K562 (cell line): Measurements from ENCODE around the gene SEMA4F. TPM values are rescaled to one million over a fixed set of nuclear protein-coding genes. Genes with fewer than 3 reads are reported as not detected.
A peak's percentile ranks its signal among the peaks of the same experiment; 100 is the strongest.

Experiments used
- BCOR ChIP-seq: fragments of 450-650 bp; IDR thresholded peaks from 2 replicates; pipeline ENCODE4 v1.6.1; 2016
- CC2D1A ChIP-seq: fragments of 450-650 bp; IDR thresholded peaks from 2 replicates; pipeline ENCODE4 v1.6.1; 2017; ENCODE audit warnings: mild to moderate bottlenecking
- CTBP1 ChIP-seq: fragments of 450-650 bp; IDR thresholded peaks from 2 replicates; pipeline ENCODE4 v1.6.1; 2016; ENCODE audit warnings: borderline replicate concordance
- EZH2 ChIP-seq: IDR thresholded peaks from 2 replicates; pipeline ENCODE4 v1.6.1; 2012; ENCODE audit warnings: low read depth, mild to moderate bottlenecking, inconsistent platforms, low read length, borderline replicate concordance
- NRF1 ChIP-seq, 2 experiments: fragments of 450-650 bp; IDR thresholded peaks in 1 of 2; conservative IDR thresholded peaks in 1 of 2; 2 replicates each; pipeline ENCODE4 v1.6.1; 2014; ENCODE audit warnings: mild to moderate bottlenecking in 2 of 2
- OTX1 ChIP-seq: fragments of 450-650 bp; formaldehyde crosslinking; IDR thresholded peaks from 2 replicates; pipeline ENCODE4 v1.4.0; 2022; ENCODE audit warnings: mild to moderate bottlenecking
- RB1 ChIP-seq: fragments of 450-650 bp; IDR thresholded peaks from 2 replicates; pipeline ENCODE4 v1.6.1; 2017; ENCODE audit warnings: low read depth, mild to moderate bottlenecking
- RBM14 ChIP-seq: fragments of 200-400 bp; formaldehyde crosslinking; IDR thresholded peaks from 2 replicates; pipeline ENCODE4 v1.6.1; 2018; ENCODE audit warnings: low read depth, mild to moderate bottlenecking, low read length, moderate library complexity, borderline replicate concordance; ENCODE audit not compliant: insufficient read depth
- polyA plus RNA-seq, 8 experiments: library from polyadenylated mRNA; depleted of rRNA in 4 of 8; stranded (reverse) in 5 of 8; unstranded in 3 of 8; fragments of >200 nt; fragmentation: Nextera tagmentation in 2 of 8; fragmentation: Illumina TruSeq in 1 of 8; extraction: Ambion mirVana in 2 of 8; extraction: Trizol in 1 of 8; gene quantifications; 2 replicates each; pipeline versions ENCODE4 v1.2.1 to v1.2.3, GENCODE V29; 2011 to 2014; ENCODE audit warnings: inconsistent platforms in 1 of 8, missing spikeins in 1 of 8
- total RNA-seq, 7 experiments: library from RNA; depleted of rRNA in 6 of 7; stranded (reverse); fragments of >200 nt in 6 of 7; fragmentation: Illumina TruSeq in 2 of 7; extraction: Trizol in 2 of 7; gene quantifications; 2 replicates each; pipeline versions ENCODE4 v1.2.1 to v1.2.3, GENCODE V29; 2011 to 2021; ENCODE audit warnings: low replicate concordance in 1 of 7
- TF ChIP-seq, protein P1 (sequence below), 2 experiments: IDR thresholded peaks; 2 replicates each; pipeline ENCODE4 v1.6.1; 2011; ENCODE audit warnings: borderline replicate concordance in 1 of 2, control low read depth in 1 of 2, low read depth in 1 of 2, low read length in 1 of 2, mild to moderate bottlenecking in 1 of 2, mixed read lengths in 1 of 2, moderate library complexity in 1 of 2; ENCODE audit not compliant: insufficient read depth in 1 of 2, insufficient read length in 1 of 2, poor library complexity in 1 of 2, severe bottlenecking in 1 of 2; ENCODE audit errors: extremely low read depth in 1 of 2
- TF ChIP-seq, protein P2 (sequence below): fragments of 450-650 bp; IDR thresholded peaks from 2 replicates; pipeline ENCODE4 v1.6.1; 2016; ENCODE audit warnings: low read depth, mild to moderate bottlenecking, moderate library complexity
- TF ChIP-seq, protein P3 (sequence below): sonication (generic); formaldehyde crosslinking; IDR thresholded peaks from 2 replicates; pipeline ENCODE4 v1.8.0; 2022; ENCODE audit warnings: missing genetic modification reagents, mild to moderate bottlenecking, moderate library complexity, borderline replicate concordance
- TF ChIP-seq, protein P4 (sequence below): IDR thresholded peaks from 2 replicates; pipeline ENCODE4 v1.6.1; 2011; ENCODE audit warnings: borderline replicate concordance, low read depth, mild to moderate bottlenecking, moderate library complexity, low read length; ENCODE audit not compliant: insufficient read depth, poor library complexity, severe bottlenecking
- TF ChIP-seq, protein P5 (sequence below): fragments of 450-650 bp; formaldehyde crosslinking; IDR thresholded peaks from 2 replicates; pipeline ENCODE4 v1.4.0; 2020; ENCODE audit warnings: mild to moderate bottlenecking, moderate library complexity
- TF ChIP-seq, protein P6 (sequence below): fragments of 250-450 bp; sonication (Bioruptor Pico); IDR thresholded peaks from 2 replicates; pipeline ENCODE4 v1.4.0; 2020; ENCODE audit warnings: mild to moderate bottlenecking, moderate library complexity

Gene SEMA4F
- total and polyA plus RNA-seq, 9 of the 15 experiments (the other 6 are each of a cell fraction or from before 2014, with no cell fraction given), result 0.08 to 1.6 (median 0.33) TPM

DNA sequence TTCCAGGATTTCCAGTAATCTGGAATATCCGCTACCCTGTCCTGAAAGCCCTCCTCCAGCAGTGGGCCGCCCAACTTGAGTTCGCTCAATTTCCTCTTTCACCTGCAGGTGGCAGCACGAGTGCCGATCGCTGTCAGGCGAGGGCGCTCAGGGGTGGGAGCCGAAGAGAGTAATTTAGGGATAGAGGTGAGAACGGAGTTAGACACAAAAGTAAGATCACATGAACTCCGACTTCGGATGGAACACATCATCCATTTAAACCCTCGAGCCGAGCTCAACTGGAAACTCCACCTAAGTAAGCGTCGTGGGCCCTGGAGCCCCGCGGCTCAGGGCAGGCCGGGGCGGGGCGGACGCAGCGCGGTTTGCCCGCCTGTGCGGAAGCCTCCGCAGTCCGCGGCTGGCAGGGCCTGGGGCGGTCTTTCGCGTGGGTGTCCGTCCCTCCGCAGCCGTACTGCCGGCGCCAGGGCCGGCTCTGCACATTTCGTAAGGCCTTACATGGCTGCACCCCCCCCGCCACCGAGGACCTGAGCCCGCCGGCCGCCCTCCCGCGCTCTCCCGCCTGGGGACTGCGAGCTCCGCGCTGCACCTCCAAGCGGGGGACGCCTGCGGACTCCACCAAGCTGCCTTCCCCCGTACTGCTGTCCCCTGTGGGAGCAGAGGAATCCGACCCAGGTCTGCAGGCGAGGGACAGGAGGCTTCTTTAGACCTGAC is 61.2 kb downstream of the SEMA4F start (continued):
- TF ChIP-seq RBM14 (no peak), CC2D1A (0 out of 2 replicates have a peak, but pooled peaks have one; percentile 43), EZH2 (peak; percentile 82; the same call in 1 of the 2 replicates), OTX1 (CRISPR knock-in tag) (no peak), BCOR (0 out of 2 replicates have a peak, but pooled peaks have one; percentile 30), RB1 (peak; percentile 55), CTBP1 (peak; percentile 63), NRF1 (conservative IDR thresholded peaks at IDR 0.05 in 1 of 2, IDR thresholded peaks at IDR 0.05 in 1 of 2) (peak; percentile 28 to 30; a peak in 1 of 4 replicates)
- TF ChIP-seq, protein P1, sequence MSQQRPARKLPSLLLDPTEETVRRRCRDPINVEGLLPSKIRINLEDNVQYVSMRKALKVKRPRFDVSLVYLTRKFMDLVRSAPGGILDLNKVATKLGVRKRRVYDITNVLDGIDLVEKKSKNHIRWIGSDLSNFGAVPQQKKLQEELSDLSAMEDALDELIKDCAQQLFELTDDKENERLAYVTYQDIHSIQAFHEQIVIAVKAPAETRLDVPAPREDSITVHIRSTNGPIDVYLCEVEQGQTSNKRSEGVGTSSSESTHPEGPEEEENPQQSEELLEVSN (IDR thresholded peaks at IDR 0.05; ENCODE audit: borderline replicate concordance in 1 of 2, extremely low read depth in 1 of 2, insufficient read depth in 1 of 2, insufficient read length in 1 of 2, low read depth in 1 of 2, low read length in 1 of 2, poor library complexity in 1 of 2, severe bottlenecking in 1 of 2), result peak; percentile 51 to 79
- TF ChIP-seq, protein P2, sequence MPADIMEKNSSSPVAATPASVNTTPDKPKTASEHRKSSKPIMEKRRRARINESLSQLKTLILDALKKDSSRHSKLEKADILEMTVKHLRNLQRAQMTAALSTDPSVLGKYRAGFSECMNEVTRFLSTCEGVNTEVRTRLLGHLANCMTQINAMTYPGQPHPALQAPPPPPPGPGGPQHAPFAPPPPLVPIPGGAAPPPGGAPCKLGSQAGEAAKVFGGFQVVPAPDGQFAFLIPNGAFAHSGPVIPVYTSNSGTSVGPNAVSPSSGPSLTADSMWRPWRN, result no peak
- TF ChIP-seq, protein P3, sequence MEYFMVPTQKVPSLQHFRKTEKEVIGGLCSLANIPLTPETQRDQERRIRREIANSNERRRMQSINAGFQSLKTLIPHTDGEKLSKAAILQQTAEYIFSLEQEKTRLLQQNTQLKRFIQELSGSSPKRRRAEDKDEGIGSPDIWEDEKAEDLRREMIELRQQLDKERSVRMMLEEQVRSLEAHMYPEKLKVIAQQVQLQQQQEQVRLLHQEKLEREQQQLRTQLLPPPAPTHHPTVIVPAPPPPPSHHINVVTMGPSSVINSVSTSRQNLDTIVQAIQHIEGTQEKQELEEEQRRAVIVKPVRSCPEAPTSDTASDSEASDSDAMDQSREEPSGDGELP, result peak; percentile 17; the same call in 1 of the 2 replicates
- TF ChIP-seq, protein P4, sequence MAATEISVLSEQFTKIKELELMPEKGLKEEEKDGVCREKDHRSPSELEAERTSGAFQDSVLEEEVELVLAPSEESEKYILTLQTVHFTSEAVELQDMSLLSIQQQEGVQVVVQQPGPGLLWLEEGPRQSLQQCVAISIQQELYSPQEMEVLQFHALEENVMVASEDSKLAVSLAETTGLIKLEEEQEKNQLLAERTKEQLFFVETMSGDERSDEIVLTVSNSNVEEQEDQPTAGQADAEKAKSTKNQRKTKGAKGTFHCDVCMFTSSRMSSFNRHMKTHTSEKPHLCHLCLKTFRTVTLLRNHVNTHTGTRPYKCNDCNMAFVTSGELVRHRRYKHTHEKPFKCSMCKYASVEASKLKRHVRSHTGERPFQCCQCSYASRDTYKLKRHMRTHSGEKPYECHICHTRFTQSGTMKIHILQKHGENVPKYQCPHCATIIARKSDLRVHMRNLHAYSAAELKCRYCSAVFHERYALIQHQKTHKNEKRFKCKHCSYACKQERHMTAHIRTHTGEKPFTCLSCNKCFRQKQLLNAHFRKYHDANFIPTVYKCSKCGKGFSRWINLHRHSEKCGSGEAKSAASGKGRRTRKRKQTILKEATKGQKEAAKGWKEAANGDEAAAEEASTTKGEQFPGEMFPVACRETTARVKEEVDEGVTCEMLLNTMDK, result peak; percentile 32
- TF ChIP-seq, protein P5, sequence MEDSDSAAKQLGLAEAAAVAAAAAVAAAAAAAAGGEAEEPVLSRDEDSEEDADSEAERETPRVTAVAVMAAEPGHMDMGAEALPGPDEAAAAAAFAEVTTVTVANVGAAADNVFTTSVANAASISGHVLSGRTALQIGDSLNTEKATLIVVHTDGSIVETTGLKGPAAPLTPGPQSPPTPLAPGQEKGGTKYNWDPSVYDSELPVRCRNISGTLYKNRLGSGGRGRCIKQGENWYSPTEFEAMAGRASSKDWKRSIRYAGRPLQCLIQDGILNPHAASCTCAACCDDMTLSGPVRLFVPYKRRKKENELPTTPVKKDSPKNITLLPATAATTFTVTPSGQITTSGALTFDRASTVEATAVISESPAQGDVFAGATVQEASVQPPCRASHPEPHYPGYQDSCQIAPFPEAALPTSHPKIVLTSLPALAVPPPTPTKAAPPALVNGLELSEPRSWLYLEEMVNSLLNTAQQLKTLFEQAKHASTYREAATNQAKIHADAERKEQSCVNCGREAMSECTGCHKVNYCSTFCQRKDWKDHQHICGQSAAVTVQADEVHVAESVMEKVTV (CRISPR knock-in tag), result peak; percentile 47; the same call in 1 of the 2 replicates
- TF ChIP-seq, protein P6, sequence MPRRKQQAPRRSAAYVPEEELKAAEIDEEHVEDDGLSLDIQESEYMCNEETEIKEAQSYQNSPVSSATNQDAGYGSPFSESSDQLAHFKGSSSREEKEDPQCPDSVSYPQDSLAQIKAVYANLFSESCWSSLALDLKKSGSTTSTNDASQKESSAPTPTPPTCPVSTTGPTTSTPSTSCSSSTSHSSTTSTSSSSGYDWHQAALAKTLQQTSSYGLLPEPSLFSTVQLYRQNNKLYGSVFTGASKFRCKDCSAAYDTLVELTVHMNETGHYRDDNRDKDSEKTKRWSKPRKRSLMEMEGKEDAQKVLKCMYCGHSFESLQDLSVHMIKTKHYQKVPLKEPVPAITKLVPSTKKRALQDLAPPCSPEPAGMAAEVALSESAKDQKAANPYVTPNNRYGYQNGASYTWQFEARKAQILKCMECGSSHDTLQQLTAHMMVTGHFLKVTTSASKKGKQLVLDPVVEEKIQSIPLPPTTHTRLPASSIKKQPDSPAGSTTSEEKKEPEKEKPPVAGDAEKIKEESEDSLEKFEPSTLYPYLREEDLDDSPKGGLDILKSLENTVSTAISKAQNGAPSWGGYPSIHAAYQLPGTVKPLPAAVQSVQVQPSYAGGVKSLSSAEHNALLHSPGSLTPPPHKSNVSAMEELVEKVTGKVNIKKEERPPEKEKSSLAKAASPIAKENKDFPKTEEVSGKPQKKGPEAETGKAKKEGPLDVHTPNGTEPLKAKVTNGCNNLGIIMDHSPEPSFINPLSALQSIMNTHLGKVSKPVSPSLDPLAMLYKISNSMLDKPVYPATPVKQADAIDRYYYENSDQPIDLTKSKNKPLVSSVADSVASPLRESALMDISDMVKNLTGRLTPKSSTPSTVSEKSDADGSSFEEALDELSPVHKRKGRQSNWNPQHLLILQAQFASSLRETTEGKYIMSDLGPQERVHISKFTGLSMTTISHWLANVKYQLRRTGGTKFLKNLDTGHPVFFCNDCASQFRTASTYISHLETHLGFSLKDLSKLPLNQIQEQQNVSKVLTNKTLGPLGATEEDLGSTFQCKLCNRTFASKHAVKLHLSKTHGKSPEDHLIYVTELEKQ (CRISPR knock-in tag), result no peak
